Sigmoid colon (tissue), 7 donors: ENCODE measurements around the gene MKRN3. TPM values are rescaled to one million over a fixed set of nuclear protein-coding genes. Genes with fewer than 3 reads are reported as not detected.

Experiments used
- DNase-seq: peaks from one replicate; pipeline ENCODE4 v3.0.0-alpha.2; 2019
- H3K27ac ChIP-seq, 4 donors: fragments of 200-600 bp; sonication (generic); one replicate each; pipeline ENCODE4 v1.5.1; 2016 to 2019; ENCODE audit warnings: mild to moderate bottlenecking in 1 of 4
- H3K27me3 ChIP-seq, 3 donors: fragments of 200-600 bp; sonication (generic); one replicate each; pipeline ENCODE4 v1.5.1; 2019; ENCODE audit warnings: mild to moderate bottlenecking in 1 of 3
- H3K36me3 ChIP-seq, 4 donors: fragments of 200-600 bp; sonication (generic); one replicate each; pipeline ENCODE4 v1.5.1; 2016 to 2019
- H3K4me1 ChIP-seq, 4 donors: fragments of 200-600 bp; sonication (generic); one replicate each; pipeline ENCODE4 v1.5.1; 2017 to 2019
- H3K4me3 ChIP-seq, 4 donors: fragments of 200-600 bp; sonication (generic); one replicate each; pipeline ENCODE4 v1.5.1; 2017 to 2019; ENCODE audit warnings: mild to moderate bottlenecking in 2 of 4, moderate library complexity in 1 of 4
- H3K9me3 ChIP-seq, 4 donors: fragments of 200-600 bp in 3 of 4; sonication (generic) in 3 of 4; one replicate each; pipeline versions ENCODE4 v1.5.1 to v1.6.1; 2013 to 2019
- CTCF ChIP-seq, 4 experiments: fragments of 450-650 bp in 3 of 4; fragments of 200-600 bp in 1 of 4; IDR thresholded peaks; one replicate each; pipeline ENCODE4 v1.5.1; 2016 to 2019; ENCODE audit warnings: antibody characterized with exemption in 4 of 4, mild to moderate bottlenecking in 3 of 4, moderate library complexity in 2 of 4
- EP300 ChIP-seq, 4 donors: sonication (generic); formaldehyde crosslinking; IDR thresholded peaks; one replicate each; pipeline ENCODE4 v1.6.1; 2017; ENCODE audit warnings: antibody characterized with exemption in 4 of 4
- POLR2A ChIP-seq, 2 donors: fragments of 450-650 bp; IDR thresholded peaks; one replicate each; pipeline ENCODE4 v1.6.1; 2016; ENCODE audit warnings: antibody characterized with exemption in 2 of 2, mild to moderate bottlenecking in 2 of 2, moderate library complexity in 2 of 2
- POLR2AphosphoS5 ChIP-seq, 4 donors: sonication (generic); formaldehyde crosslinking; IDR thresholded peaks; one replicate each; pipeline ENCODE4 v1.6.1; 2017; ENCODE audit warnings: antibody characterized with exemption in 4 of 4
- WGBS, 2 donors: extraction: QIAGEN DNeasy Blood & Tissue Kit; methylation state at CpG; one replicate each; pipeline ENCODE4 v1.1.7; 2013; 5-methylcytosine and 5-hydroxymethylcytosine counted together
- intact Hi-C: fragments of 100-400 bp; cut with DNase I; formaldehyde crosslinking; loops from one replicate; pipeline ENCODE4 v1.15.1; 2023
- polyA plus RNA-seq, 3 donors: library from polyadenylated mRNA; stranded (reverse); fragments of 200-250 nt; gene quantifications; one replicate each; pipeline ENCODE4 v1.2.3, GENCODE V29; 2013
- total RNA-seq, 4 donors: library from RNA; depleted of rRNA; stranded (reverse); fragments of >200 nt; gene quantifications; one replicate each; pipeline ENCODE4 v1.1.0, GENCODE V29; 2016
- donor health status: healthy with polysubstance abuse.
- donor health status: Bipolar disorder and iron deficiency.
- donor health status: healthy.

The MKRN3 gene
- total RNA-seq (1 to 10 TPM in 2 of 4 donors, under 1 TPM in 2; 0.27 to 2.1 (median 0.94) TPM), polyA plus RNA-seq (1 to 10 TPM in 1 of 3 donors, not detected in 2; 1.1 TPM)

- H3K4me1 ChIP-seq: no peaks in the 10 kb centered on the region
- intact Hi-C loops: no loop called here
- H3K4me3 ChIP-seq: peak within 1 kb of the TSS; percentile 12 to 37 (median 33)
- no peak for DNase-seq
- WGBS, 2 donors: 85 to 88% methylated on average over 27 of the region's 27 CpGs
- TF ChIP-seq CTCF (IDR thresholded peaks at IDR 0.05) (no peak), POLR2AphosphoS5 (IDR thresholded peaks at IDR 0.05) (peak in 1 of 4 donors; percentile 18)
- H3K27ac ChIP-seq: peak within 1 kb of the TSS in 3 of 4 donors; percentile 20 to 57 (median 40)
- no peaks in the 10 kb centered on the region for H3K36me3 ChIP-seq
- H3K27me3 ChIP-seq: peaks cover 0 to 9% (median 0%) of the 10 kb centered on the region in 3 donors
- no peaks in the 10 kb centered on the region for H3K9me3 ChIP-seq
Measured at GRCh38 chr15:23565395-23566070, at the start of gene MKRN3. Gene MKRN3, plus strand, starts transcription at chr15:23565674. Its CDS starts 109 bp downstream, at chr15:23565783.

DNA sequence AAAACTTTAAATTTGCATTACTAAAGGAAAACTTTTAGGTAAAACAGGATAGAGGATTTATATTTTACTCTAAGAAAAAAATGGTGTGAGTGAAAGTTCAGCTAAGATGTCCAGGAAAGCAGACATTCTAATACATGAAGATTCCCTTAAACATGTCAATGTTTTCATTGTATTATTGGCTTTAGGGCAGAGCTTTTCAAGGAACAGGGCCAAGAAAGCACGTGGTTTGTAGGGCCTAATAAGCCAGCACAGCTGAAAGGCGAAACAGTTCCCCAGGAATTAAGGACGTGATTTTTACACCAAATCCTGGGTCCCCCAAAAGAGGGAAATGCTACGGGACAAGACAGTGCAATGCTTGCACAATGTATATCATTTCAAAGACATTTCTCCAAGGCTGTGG is 48.6 kb upstream of the MKRN3 start:
- WGBS, 2 donors: 60 to 73% methylated on average over 4 of the region's 4 CpGs
- no peak overlapping the region for H3K4me3 ChIP-seq
- TF ChIP-seq EP300 (IDR thresholded peaks at IDR 0.05): no peak
- TF ChIP-seq POLR2A (IDR thresholded peaks at IDR 0.05): no peak
- TF ChIP-seq CTCF (IDR thresholded peaks at IDR 0.05): no peak
- TF ChIP-seq POLR2AphosphoS5 (IDR thresholded peaks at IDR 0.05): no peak
- H3K36me3 ChIP-seq: no peaks in the 10 kb centered on the region
- H3K9me3 ChIP-seq: no peaks in the 10 kb centered on the region
- intact Hi-C loops: no loop called here
- no peak overlapping the region for H3K27ac ChIP-seq
- no peaks in the 10 kb centered on the region for H3K27me3 ChIP-seq
- no peaks in the 10 kb centered on the region for H3K4me1 ChIP-seq
- no peak for DNase-seq

GRCh38 chr15:23518104-23518503 is 47.4 kb upstream of the MKRN3 start:
- Histone ChIP-seq H3K4me1 (no peaks in the 10 kb centered on the region), H3K9me3 (no peaks in the 10 kb centered on the region), H3K27me3 (no peaks in the 10 kb centered on the region), H3K36me3 (no peaks in the 10 kb centered on the region), H3K4me3 (no peak overlapping the region), H3K27ac (no peak overlapping the region)
- 83 to 87% methylated on average over 5 of the region's 5 CpGs for WGBS, 2 donors
- no peak for TF ChIP-seq POLR2AphosphoS5 (IDR thresholded peaks at IDR 0.05)
- no peak for TF ChIP-seq CTCF (IDR thresholded peaks at IDR 0.05)
- no peak for TF ChIP-seq POLR2A (IDR thresholded peaks at IDR 0.05)
- TF ChIP-seq EP300 (IDR thresholded peaks at IDR 0.05): no peak
- intact Hi-C loops: no loop called here
- no peak for DNase-seq

- Histone ChIP-seq H3K4me1 (no peaks in the 10 kb centered on the region), H3K4me3 (no peak overlapping the region), H3K36me3 (no peaks in the 10 kb centered on the region), H3K27ac (no peak overlapping the region), H3K9me3 (peaks cover 0 to 3% (median 0%) of the 10 kb centered on the region in 4 donors), H3K27me3 (no peaks in the 10 kb centered on the region)
- 65 to 73% methylated on average over 3 of the region's 3 CpGs for WGBS, 2 donors
- TF ChIP-seq CTCF (IDR thresholded peaks at IDR 0.05) (no peak), EP300 (IDR thresholded peaks at IDR 0.05) (no peak), POLR2A (IDR thresholded peaks at IDR 0.05) (no peak), POLR2AphosphoS5 (IDR thresholded peaks at IDR 0.05) (no peak)
- intact Hi-C loops: no loop called here
- no peak for DNase-seq
Measured at GRCh38 chr15:23524816-23525215, 40.7 kb upstream of the MKRN3 start.

DNA sequence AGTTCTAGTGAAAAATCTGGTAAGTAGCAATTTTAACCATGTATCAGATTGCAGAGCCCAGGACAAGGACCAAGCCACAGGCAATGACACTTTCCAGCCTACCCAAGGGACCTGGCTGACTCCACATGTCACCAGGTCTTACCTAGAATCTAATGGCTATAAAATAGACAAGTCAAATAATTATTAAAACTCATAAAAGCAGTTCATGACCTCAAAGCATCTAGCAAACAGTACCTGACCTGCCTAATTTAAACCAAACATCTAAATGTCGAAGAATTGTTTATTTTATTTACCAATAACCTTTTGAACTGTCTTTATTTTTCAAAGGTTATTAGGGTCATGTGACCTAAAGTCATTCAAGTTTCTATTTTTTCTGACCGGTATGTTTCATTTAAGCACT is 35.6 kb upstream of the MKRN3 start:
- Histone ChIP-seq H3K4me3 (no peak overlapping the region), H3K9me3 (peaks cover 0 to 3% (median 0%) of the 10 kb centered on the region in 4 donors), H3K27ac (no peak overlapping the region), H3K36me3 (no peaks in the 10 kb centered on the region), H3K4me1 (no peaks in the 10 kb centered on the region), H3K27me3 (no peaks in the 10 kb centered on the region)
- DNase-seq: no peak
- TF ChIP-seq POLR2A (IDR thresholded peaks at IDR 0.05): no peak
- no peak for TF ChIP-seq CTCF (IDR thresholded peaks at IDR 0.05)
- no peak for TF ChIP-seq POLR2AphosphoS5 (IDR thresholded peaks at IDR 0.05)
- no peak for TF ChIP-seq EP300 (IDR thresholded peaks at IDR 0.05)
- 78 to 79% methylated on average over 2 of the region's 2 CpGs for WGBS, 2 donors
- intact Hi-C loops: no loop called here
